ENCODE results near the gene GIMD1.

- TF ChIP-seq CTCF (IDR thresholded peaks at IDR 0.05) (no peak), POLR2A (IDR thresholded peaks at IDR 0.05) (no peak)
Measured at GRCh38 chr4:106367072-106367471, 1.5 kb downstream of the GIMD1 start.
